ENCODE data around the gene OPHN1. TPM values are rescaled to one million over a fixed set of nuclear protein-coding genes. Genes with fewer than 3 reads are reported as not detected.

The OPHN1 gene
- total RNA-seq, 2 experiments from 2014 or later, result not detected

GRCh38 chrX:68249401-68249831 lies 183.9 kb downstream of the OPHN1 start:
- ATAC-seq (ENCODE audit: poor library complexity), result no peak
- POLR2A ChIA-PET, result no interaction called here

GRCh38 chrX:68238568-68238967 lies 194.7 kb downstream of the OPHN1 start:
- ChIA-PET CTCF (no interaction called here), POLR2A (no interaction called here)
- intact Hi-C loops (cut with DNase I, micrococcal nuclease), result no loop called here
- H3K9me3 Mint-ChIP-seq, result no peaks in the 10 kb centered on the region
- H3K27ac Mint-ChIP-seq, result no peak overlapping the region
- H3K4me1 Mint-ChIP-seq (ENCODE audit: low read depth), result no peaks in the 10 kb centered on the region
- Histone ChIP-seq H3K27me3 (ENCODE audit: control insufficient read depth in 1 of 2, insufficient read depth in 2 of 2, low read length in 2 of 2) (no peaks in the 10 kb centered on the region), H3K36me3 (ENCODE audit: insufficient read depth, low read length) (no peaks in the 10 kb centered on the region), H3K27ac (ENCODE audit: low read depth in 1 of 2, low read length in 2 of 2) (no peak overlapping the region), H3K9me3 (ENCODE audit: control insufficient read depth in 1 of 2, insufficient read depth in 1 of 2, low read length in 2 of 2) (no peaks in the 10 kb centered on the region), H3K4me1 (ENCODE audit: insufficient read depth, low read length) (no peaks in the 10 kb centered on the region), H3K4me3 (ENCODE audit: low read length) (no peak overlapping the region)
- H3K27me3 Mint-ChIP-seq, result no peaks in the 10 kb centered on the region
- DNase-seq (no peak), ATAC-seq (ENCODE audit: poor library complexity) (no peak)
- no peak overlapping the region for H3K4me3 Mint-ChIP-seq
- no peaks in the 10 kb centered on the region for H3K36me3 Mint-ChIP-seq (ENCODE audit: low read depth)
- no peak for TF ChIP-seq CTCF (IDR thresholded peaks at IDR 0.05)

More at GRCh38 chrX:68249401-68249831, 183.9 kb downstream of the OPHN1 start:
- Histone ChIP-seq H3K4me1 (ENCODE audit: insufficient read depth, low read length) (no peaks in the 10 kb centered on the region), H3K36me3 (ENCODE audit: insufficient read depth, low read length) (no peaks in the 10 kb centered on the region), H3K27ac (ENCODE audit: low read depth in 1 of 2, low read length in 2 of 2) (no peak overlapping the region), H3K4me3 (ENCODE audit: low read length) (no peak overlapping the region), H3K9me3 (ENCODE audit: control insufficient read depth in 1 of 2, insufficient read depth in 1 of 2, low read length in 2 of 2) (no peaks in the 10 kb centered on the region), H3K27me3 (ENCODE audit: control insufficient read depth in 1 of 2, insufficient read depth in 2 of 2, low read length in 2 of 2) (no peaks in the 10 kb centered on the region)
- no peaks in the 10 kb centered on the region for H3K4me1 Mint-ChIP-seq (ENCODE audit: low read depth)
- intact Hi-C loops (cut with DNase I, micrococcal nuclease), result no loop called here
- no peaks in the 10 kb centered on the region for H3K36me3 Mint-ChIP-seq (ENCODE audit: low read depth)
- no peak overlapping the region for H3K27ac Mint-ChIP-seq
- no peak for TF ChIP-seq CTCF (IDR thresholded peaks at IDR 0.05)
- CTCF ChIA-PET, result no interaction called here
- DNase-seq, result no peak
- no peaks in the 10 kb centered on the region for H3K27me3 Mint-ChIP-seq
- H3K9me3 Mint-ChIP-seq, result no peaks in the 10 kb centered on the region
- no peak overlapping the region for H3K4me3 Mint-ChIP-seq

- H3K4me1 ChIP-seq (ENCODE audit: insufficient read depth, low read length), result no peaks in the 10 kb centered on the region
- DNase-seq, result no peak
- H3K9me3 ChIP-seq (ENCODE audit: control insufficient read depth in 1 of 2, insufficient read depth in 1 of 2, low read length in 2 of 2), result no peaks in the 10 kb centered on the region
- Mint-ChIP-seq H3K4me1 (ENCODE audit: low read depth) (no peaks in the 10 kb centered on the region), H3K27ac (no peak overlapping the region), H3K4me3 (no peak overlapping the region), H3K36me3 (ENCODE audit: low read depth) (no peaks in the 10 kb centered on the region), H3K9me3 (no peaks in the 10 kb centered on the region), H3K27me3 (no peaks in the 10 kb centered on the region)
- no peaks in the 10 kb centered on the region for H3K27me3 ChIP-seq (ENCODE audit: control insufficient read depth in 1 of 2, insufficient read depth in 2 of 2, low read length in 2 of 2)
- CTCF ChIA-PET, result no interaction called here
- no peak for ATAC-seq (ENCODE audit: poor library complexity)
- H3K4me3 ChIP-seq (ENCODE audit: low read length), result no peak overlapping the region
- H3K36me3 ChIP-seq (ENCODE audit: insufficient read depth, low read length), result no peaks in the 10 kb centered on the region
- no peak for TF ChIP-seq CTCF (IDR thresholded peaks at IDR 0.05)
- H3K27ac ChIP-seq (ENCODE audit: low read depth in 1 of 2, low read length in 2 of 2), result no peak overlapping the region
- POLR2A ChIA-PET, result no interaction called here
- intact Hi-C loops (cut with DNase I, micrococcal nuclease), result no loop called here
Observed at GRCh38 chrX:68234171-68234910, 199.0 kb downstream of the OPHN1 start.
